ENCODE measurements around the gene RHBDL1. TPM values are rescaled to one million over a fixed set of nuclear protein-coding genes. Genes with fewer than 3 reads are reported as not detected.
A peak's percentile ranks its signal among the peaks of the same experiment; 100 is the strongest.

Gene RHBDL1
- total and polyA plus RNA-seq, 2 experiments from 2014 or later, result 8.4 to 10.1 TPM

GRCh38 chr16:720990-721764 lies 45.7 kb downstream of the RHBDL1 start, which contains the start of gene ANTKMT:
Gene ANTKMT, plus strand, starts transcription at chr16:721146. Its CDS starts 129 bp downstream, at chr16:721275.
- TF ChIP-seq ETS1 (IDR thresholded peaks at IDR 0.05) (peak; percentile 7; the same call in 1 of the 2 replicates), EZH2phosphoT487 (IDR thresholded peaks at IDR 0.05; ENCODE audit: unreplicated experiment) (no peak), POLR2AphosphoS5 (IDR thresholded peaks at IDR 0.05; ENCODE audit: low read depth) (peak; percentile 70), REST (IDR thresholded peaks at IDR 0.05; ENCODE audit: unreplicated experiment) (no peak), EZH2 (IDR thresholded peaks at IDR 0.05; ENCODE audit: low read depth, unreplicated experiment) (no peak), CREB1 (CRISPR knock-in tag; IDR thresholded peaks at IDR 0.05; ENCODE audit: low read depth) (peak; percentile 69), ZNF114 (CRISPR knock-in tag; IDR thresholded peaks at IDR 0.05) (no peak), STAT1 (IDR thresholded peaks at IDR 0.05; ENCODE audit: unreplicated experiment) (no peak), CTCF (conservative IDR thresholded peaks at IDR 0.05; ENCODE audit: low read depth in 2 of 2) (no peak), ZNF462 (CRISPR knock-in tag; IDR thresholded peaks at IDR 0.05) (no peak), ZNF331 (CRISPR knock-in tag; IDR thresholded peaks at IDR 0.05; ENCODE audit: low read depth) (no peak), JUNB (IDR thresholded peaks at IDR 0.05; ENCODE audit: unreplicated experiment) (no peak), NANOG (IDR thresholded peaks at IDR 0.05; ENCODE audit: borderline replicate concordance) (no peak)
- peaks cover 25% of the 10 kb centered on the region for H3K27me3 ChIP-seq (ENCODE audit: insufficient read depth)
- H3K79me2 ChIP-seq (replicated peaks; ENCODE audit: insufficient read depth), result no peaks in the 10 kb centered on the region
- H3K9me3 Mint-ChIP-seq, result no peaks in the 10 kb centered on the region
- H2AFZ ChIP-seq, result 0 out of 2 replicates have a peak within 1 kb of the TSS, but pooled peaks have one; percentile 32
- peak within 1 kb of the TSS; percentile 82 for H3K4me3 ChIP-seq
- H3K4me1 Mint-ChIP-seq, result peaks cover 13% of the 10 kb centered on the region; the same call in 2 of the 3 replicates
- peak within 1 kb of the TSS; percentile 83 for H3K4me3 Mint-ChIP-seq
- 0 out of 2 replicates have a peak within 1 kb of the TSS, but pooled peaks have one; percentile 74 for H3K27ac ChIP-seq (ENCODE audit: low read depth)
- DNase-seq (ENCODE audit: low spot score) (peak; percentile 97), ATAC-seq (peak; percentile 74)
- H3K27me3 Mint-ChIP-seq (ENCODE audit: insufficient read depth, low read depth, poor library complexity), result peaks cover 26% of the 10 kb centered on the region
- peaks cover 7% of the 10 kb centered on the region for H3F3A ChIP-seq (replicated peaks; ENCODE audit: low read depth)
- H3K36me3 ChIP-seq (ENCODE audit: insufficient read depth), result no peaks in the 10 kb centered on the region
- H3K4me1 ChIP-seq (ENCODE audit: insufficient read depth), result peaks cover 11% of the 10 kb centered on the region; the same call in 1 of the 2 replicates
- no peaks in the 10 kb centered on the region for H3K36me3 Mint-ChIP-seq (ENCODE audit: low read depth)
- H3K27ac Mint-ChIP-seq, result peak within 1 kb of the TSS; percentile 72
- peak within 1 kb of the TSS; percentile 97 for H3K4me2 ChIP-seq
- no peaks in the 10 kb centered on the region for H3K9me2 ChIP-seq (ENCODE audit: insufficient read depth)
- H4K20me1 ChIP-seq (replicated peaks; ENCODE audit: insufficient read depth), result no peaks in the 10 kb centered on the region
